ENCODE measurements around the gene PINK1. TPM values are rescaled to one million over a fixed set of nuclear protein-coding genes. Genes with fewer than 3 reads are reported as not detected.

PINK1 gene
- total RNA-seq, 1 donor from 2014 or later, result 57.7 TPM

DNA sequence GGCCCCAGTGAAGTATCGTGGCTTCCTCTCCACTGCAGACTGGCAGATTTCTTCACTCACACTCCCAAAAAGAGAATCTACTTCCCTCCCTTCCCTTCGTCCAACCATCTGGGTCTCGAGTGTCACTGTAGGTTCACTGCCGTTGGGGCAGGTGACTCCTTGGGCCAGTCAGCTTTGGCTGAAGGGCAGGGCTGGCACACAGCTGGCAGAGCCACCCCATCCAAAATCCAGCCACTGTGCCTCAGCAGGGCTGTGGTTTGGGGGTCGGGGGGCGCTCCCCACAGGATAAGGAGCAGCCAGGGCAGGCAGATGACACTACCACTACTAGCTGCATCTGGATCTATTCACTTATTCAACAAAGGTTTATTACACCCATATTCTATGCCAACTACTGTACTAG is 9.8 kb downstream of the PINK1 start:
- peaks cover 3% of the 10 kb centered on the region for H3K36me3 ChIP-seq (ENCODE audit: control insufficient read depth, insufficient read depth, low read length)
- no peak overlapping the region for H3K4me3 ChIP-seq (ENCODE audit: low read depth, low read length)
- no peak for DNase-seq (ENCODE audit: low read depth)
- TF ChIP-seq, protein P1, sequence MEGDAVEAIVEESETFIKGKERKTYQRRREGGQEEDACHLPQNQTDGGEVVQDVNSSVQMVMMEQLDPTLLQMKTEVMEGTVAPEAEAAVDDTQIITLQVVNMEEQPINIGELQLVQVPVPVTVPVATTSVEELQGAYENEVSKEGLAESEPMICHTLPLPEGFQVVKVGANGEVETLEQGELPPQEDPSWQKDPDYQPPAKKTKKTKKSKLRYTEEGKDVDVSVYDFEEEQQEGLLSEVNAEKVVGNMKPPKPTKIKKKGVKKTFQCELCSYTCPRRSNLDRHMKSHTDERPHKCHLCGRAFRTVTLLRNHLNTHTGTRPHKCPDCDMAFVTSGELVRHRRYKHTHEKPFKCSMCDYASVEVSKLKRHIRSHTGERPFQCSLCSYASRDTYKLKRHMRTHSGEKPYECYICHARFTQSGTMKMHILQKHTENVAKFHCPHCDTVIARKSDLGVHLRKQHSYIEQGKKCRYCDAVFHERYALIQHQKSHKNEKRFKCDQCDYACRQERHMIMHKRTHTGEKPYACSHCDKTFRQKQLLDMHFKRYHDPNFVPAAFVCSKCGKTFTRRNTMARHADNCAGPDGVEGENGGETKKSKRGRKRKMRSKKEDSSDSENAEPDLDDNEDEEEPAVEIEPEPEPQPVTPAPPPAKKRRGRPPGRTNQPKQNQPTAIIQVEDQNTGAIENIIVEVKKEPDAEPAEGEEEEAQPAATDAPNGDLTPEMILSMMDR (IDR thresholded peaks at IDR 0.05; ENCODE audit: insufficient read depth, low read length, poor library complexity, severe bottlenecking), result no peak
- no peaks in the 10 kb centered on the region for H3K27me3 ChIP-seq (ENCODE audit: control insufficient read depth, insufficient read depth, low read length)

DNA sequence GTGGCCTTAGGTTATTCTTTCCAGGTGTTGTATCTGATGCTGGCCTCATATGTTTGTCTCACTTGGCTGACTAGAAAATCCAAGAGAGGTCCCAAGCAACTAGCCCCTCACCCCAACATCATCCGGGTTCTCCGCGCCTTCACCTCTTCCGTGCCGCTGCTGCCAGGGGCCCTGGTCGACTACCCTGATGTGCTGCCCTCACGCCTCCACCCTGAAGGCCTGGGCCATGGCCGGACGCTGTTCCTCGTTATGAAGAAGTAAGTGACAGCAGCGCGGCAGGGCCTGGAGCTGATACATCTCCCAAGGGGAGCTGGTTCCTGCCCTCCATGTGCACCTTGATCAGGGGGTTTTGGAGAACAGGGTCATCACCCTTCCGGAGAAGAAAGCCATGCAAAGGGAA is 11.2 kb downstream of the PINK1 start:
- TF ChIP-seq, protein P1 (IDR thresholded peaks at IDR 0.05; ENCODE audit: insufficient read depth, low read length, poor library complexity, severe bottlenecking), result no peak
- no peaks in the 10 kb centered on the region for H3K27me3 ChIP-seq (ENCODE audit: control insufficient read depth, insufficient read depth, low read length)
- no peak for DNase-seq (ENCODE audit: low read depth)
- no peak overlapping the region for H3K4me3 ChIP-seq (ENCODE audit: low read depth, low read length)
- H3K36me3 ChIP-seq (ENCODE audit: control insufficient read depth, insufficient read depth, low read length), result peaks cover 2% of the 10 kb centered on the region

DNA sequence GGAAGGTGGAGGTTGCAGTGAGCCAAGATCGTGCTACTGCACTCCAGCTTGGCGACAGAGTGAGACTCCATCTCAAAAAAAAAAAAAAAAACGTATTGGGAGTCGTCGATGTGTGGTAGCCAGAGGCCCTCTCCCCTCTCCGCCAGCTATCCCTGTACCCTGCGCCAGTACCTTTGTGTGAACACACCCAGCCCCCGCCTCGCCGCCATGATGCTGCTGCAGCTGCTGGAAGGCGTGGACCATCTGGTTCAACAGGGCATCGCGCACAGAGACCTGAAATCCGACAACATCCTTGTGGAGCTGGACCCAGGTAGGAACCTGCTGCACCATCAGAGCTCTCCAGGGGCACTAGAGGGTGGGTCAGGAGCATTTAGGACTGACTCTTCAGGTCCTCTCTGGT is 12.2 kb downstream of the PINK1 start:
- H3K27me3 ChIP-seq (ENCODE audit: control insufficient read depth, insufficient read depth, low read length), result no peaks in the 10 kb centered on the region
- no peaks in the 10 kb centered on the region for H3K36me3 ChIP-seq (ENCODE audit: control insufficient read depth, insufficient read depth, low read length)
- TF ChIP-seq, protein P1 (IDR thresholded peaks at IDR 0.05; ENCODE audit: insufficient read depth, low read length, poor library complexity, severe bottlenecking), result no peak
- DNase-seq (ENCODE audit: low read depth), result no peak
- no peak overlapping the region for H3K4me3 ChIP-seq (ENCODE audit: low read depth, low read length)

DNA sequence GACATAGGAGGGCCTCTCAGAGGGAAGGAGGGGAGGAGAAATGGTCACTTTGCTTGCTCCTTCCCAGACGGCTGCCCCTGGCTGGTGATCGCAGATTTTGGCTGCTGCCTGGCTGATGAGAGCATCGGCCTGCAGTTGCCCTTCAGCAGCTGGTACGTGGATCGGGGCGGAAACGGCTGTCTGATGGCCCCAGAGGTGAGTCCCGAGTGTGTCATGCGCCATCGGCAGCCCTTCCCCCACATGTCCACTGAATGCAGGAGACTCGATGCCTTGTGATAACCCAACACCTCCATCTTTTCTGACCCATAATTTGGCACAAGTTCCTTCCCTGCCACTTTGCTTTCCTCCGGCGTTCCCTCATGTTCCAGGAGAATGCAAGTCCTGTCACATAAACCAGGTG is 15.2 kb downstream of the PINK1 start:
- Histone ChIP-seq H3K27me3 (ENCODE audit: control insufficient read depth, insufficient read depth, low read length) (no peaks in the 10 kb centered on the region), H3K36me3 (ENCODE audit: control insufficient read depth, insufficient read depth, low read length) (peaks cover 3% of the 10 kb centered on the region), H3K4me3 (ENCODE audit: low read depth, low read length) (no peak overlapping the region)
- no peak for DNase-seq (ENCODE audit: low read depth)
- TF ChIP-seq, protein P1 (IDR thresholded peaks at IDR 0.05; ENCODE audit: insufficient read depth, low read length, poor library complexity, severe bottlenecking), result no peak

DNA sequence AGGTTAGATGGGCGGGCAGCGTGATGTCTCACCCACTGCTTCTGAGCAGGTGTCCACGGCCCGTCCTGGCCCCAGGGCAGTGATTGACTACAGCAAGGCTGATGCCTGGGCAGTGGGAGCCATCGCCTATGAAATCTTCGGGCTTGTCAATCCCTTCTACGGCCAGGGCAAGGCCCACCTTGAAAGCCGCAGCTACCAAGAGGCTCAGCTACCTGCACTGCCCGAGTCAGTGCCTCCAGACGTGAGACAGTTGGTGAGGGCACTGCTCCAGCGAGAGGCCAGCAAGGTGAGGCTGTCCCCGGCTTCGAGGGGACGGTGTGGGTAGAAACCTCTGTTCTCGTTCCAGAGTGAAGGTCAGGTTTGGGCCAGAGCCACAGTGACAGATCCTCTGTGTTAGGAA is 15.7 kb downstream of the PINK1 start:
- H3K27me3 ChIP-seq (ENCODE audit: control insufficient read depth, insufficient read depth, low read length), result no peaks in the 10 kb centered on the region
- TF ChIP-seq, protein P1 (IDR thresholded peaks at IDR 0.05; ENCODE audit: insufficient read depth, low read length, poor library complexity, severe bottlenecking), result no peak
- no peak overlapping the region for H3K4me3 ChIP-seq (ENCODE audit: low read depth, low read length)
- no peak for DNase-seq (ENCODE audit: low read depth)
- peaks cover 4% of the 10 kb centered on the region for H3K36me3 ChIP-seq (ENCODE audit: control insufficient read depth, insufficient read depth, low read length)

DNA sequence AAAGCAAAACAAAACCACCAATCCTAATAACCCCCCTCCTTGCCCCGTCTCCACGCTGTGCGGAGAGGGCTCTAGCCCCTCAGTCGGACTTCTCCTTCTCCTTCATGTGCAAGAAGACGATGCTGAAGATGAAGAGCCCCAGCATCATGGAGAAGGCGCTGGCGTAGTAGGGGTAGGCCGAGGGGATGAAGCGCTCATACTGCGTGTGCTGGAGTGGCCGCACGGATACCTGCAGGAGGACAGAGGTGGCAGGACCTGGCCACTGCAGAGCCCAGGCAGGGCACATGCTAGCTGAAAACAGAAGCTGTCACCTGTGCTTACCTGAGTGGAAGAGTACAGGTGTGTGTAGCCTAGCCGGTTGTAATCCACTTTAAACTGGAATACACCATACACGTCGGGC is 19.0 kb downstream of the PINK1 start:
- TF ChIP-seq, protein P1 (IDR thresholded peaks at IDR 0.05; ENCODE audit: insufficient read depth, low read length, poor library complexity, severe bottlenecking), result no peak
- no peaks in the 10 kb centered on the region for H3K27me3 ChIP-seq (ENCODE audit: control insufficient read depth, insufficient read depth, low read length)
- no peak overlapping the region for H3K4me3 ChIP-seq (ENCODE audit: low read depth, low read length)
- DNase-seq (ENCODE audit: low read depth), result no peak
- peaks cover 7% of the 10 kb centered on the region for H3K36me3 ChIP-seq (ENCODE audit: control insufficient read depth, insufficient read depth, low read length)
